ENCODE results near the gene ARHGAP28.

GRCh38 chr18:6708890-6709289 is 20.6 kb upstream of the ARHGAP28 start:
- TF ChIP-seq, protein P1, sequence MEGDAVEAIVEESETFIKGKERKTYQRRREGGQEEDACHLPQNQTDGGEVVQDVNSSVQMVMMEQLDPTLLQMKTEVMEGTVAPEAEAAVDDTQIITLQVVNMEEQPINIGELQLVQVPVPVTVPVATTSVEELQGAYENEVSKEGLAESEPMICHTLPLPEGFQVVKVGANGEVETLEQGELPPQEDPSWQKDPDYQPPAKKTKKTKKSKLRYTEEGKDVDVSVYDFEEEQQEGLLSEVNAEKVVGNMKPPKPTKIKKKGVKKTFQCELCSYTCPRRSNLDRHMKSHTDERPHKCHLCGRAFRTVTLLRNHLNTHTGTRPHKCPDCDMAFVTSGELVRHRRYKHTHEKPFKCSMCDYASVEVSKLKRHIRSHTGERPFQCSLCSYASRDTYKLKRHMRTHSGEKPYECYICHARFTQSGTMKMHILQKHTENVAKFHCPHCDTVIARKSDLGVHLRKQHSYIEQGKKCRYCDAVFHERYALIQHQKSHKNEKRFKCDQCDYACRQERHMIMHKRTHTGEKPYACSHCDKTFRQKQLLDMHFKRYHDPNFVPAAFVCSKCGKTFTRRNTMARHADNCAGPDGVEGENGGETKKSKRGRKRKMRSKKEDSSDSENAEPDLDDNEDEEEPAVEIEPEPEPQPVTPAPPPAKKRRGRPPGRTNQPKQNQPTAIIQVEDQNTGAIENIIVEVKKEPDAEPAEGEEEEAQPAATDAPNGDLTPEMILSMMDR (IDR thresholded peaks at IDR 0.05; ENCODE audit: low read depth, low read length, poor library complexity, severe bottlenecking), result no peak
- TF ChIP-seq EZH2phosphoT487 (IDR thresholded peaks at IDR 0.05; ENCODE audit: borderline replicate concordance, low read length), result no peak
